ENCODE data around the gene RPL35A. TPM values are rescaled to one million over a fixed set of nuclear protein-coding genes. Genes with fewer than 3 reads are reported as not detected.
A peak's percentile ranks its signal among the peaks of the same experiment; 100 is the strongest.

The RPL35A gene
- total and polyA plus RNA-seq, 2 of the 8 experiments (the other 6 are each of a cell fraction or from before 2014, with no cell fraction given) = 695 to 1,393 TPM

GRCh38 chr3:197936819-197937384 lies 13.1 kb upstream of the RPL35A start:
- no peaks in the 10 kb centered on the region for H3K79me2 ChIP-seq (ENCODE audit: control insufficient read depth in 1 of 2, insufficient read depth in 2 of 2, low read length in 2 of 2)
- H3K23ac ChIP-seq (ENCODE audit: insufficient read length) = no peak overlapping the region
- H3K79me1 ChIP-seq (ENCODE audit: low read depth, low read length) = no peaks in the 10 kb centered on the region
- H3K4me1 ChIP-seq (replicated peaks in 1 of 4; ENCODE audit: control insufficient read depth in 3 of 4, insufficient read depth in 4 of 4, low read length in 3 of 4) = peaks cover 0 to 4% (median 0%) of the 10 kb centered on the region in 4 experiments; a peak in 1 of 7 replicates
- H2BK12ac ChIP-seq (ENCODE audit: low read depth, low read length) = no peak overlapping the region
- no peak for TF ChIP-seq CBX8 (IDR thresholded peaks at IDR 0.05; ENCODE audit: borderline replicate concordance, low read depth, low read length)
- TF ChIP-seq NRF1 (IDR thresholded peaks at IDR 0.05; ENCODE audit: low read depth, low read length) = no peak
- TF ChIP-seq FOSL1 (IDR thresholded peaks at IDR 0.05; ENCODE audit: insufficient read depth, low read depth, low read length) = no peak
- TF ChIP-seq EP300 (IDR thresholded peaks at IDR 0.05; ENCODE audit: borderline replicate concordance in 1 of 2, low read depth in 2 of 2, low read length in 2 of 2) = no peak
- TF ChIP-seq CEBPB (IDR thresholded peaks at IDR 0.05; ENCODE audit: low read depth, low read length) = no peak
- H2BK20ac ChIP-seq (ENCODE audit: low read length) = no peak overlapping the region
- no peak overlapping the region for H4K5ac ChIP-seq (ENCODE audit: insufficient read length, low read depth, low read length)
- no peaks in the 10 kb centered on the region for H3K27me3 ChIP-seq (replicated peaks in 1 of 4; ENCODE audit: control insufficient read depth in 3 of 4, extremely low read depth in 1 of 4, insufficient read depth in 3 of 4, low read length in 3 of 4)
- H3K56ac ChIP-seq (replicated peaks; ENCODE audit: insufficient read length, low read depth, low read length) = no peak overlapping the region
- no peaks in the 10 kb centered on the region for H4K20me1 ChIP-seq (replicated peaks in 1 of 2; ENCODE audit: control insufficient read depth in 1 of 2, insufficient read depth in 2 of 2, low read length in 2 of 2)
- H4K91ac ChIP-seq (replicated peaks; ENCODE audit: insufficient read length, low read length) = no peak overlapping the region
- no peak overlapping the region for H2AFZ ChIP-seq (ENCODE audit: low read length)
- 0 out of 2 replicates have a peak overlapping the region, but pooled peaks have one; percentile 3 for H3K27ac ChIP-seq (ENCODE audit: low read depth, low read length)
- no peak overlapping the region for H3K18ac ChIP-seq (ENCODE audit: extremely low read depth, low read length)
- FAIRE-seq (no peak), DNase-seq (ENCODE audit: low read depth in 1 of 2, low spot score in 2 of 2) (no peak)
- CTCF ChIA-PET (ENCODE audit: partially characterized antibody) = interaction anchor here (0.5 to 2.5 kb wide), 8 partner anchors 10 to 236 kb away, joined by 3 to 20 read pairs (median 3); no protein-coding TSS in a partner anchor
- H2BK5ac ChIP-seq (ENCODE audit: low read depth, low read length) = no peak overlapping the region
- no peak overlapping the region for H2AK5ac ChIP-seq (ENCODE audit: low read depth, low read length)
- H4K8ac ChIP-seq (ENCODE audit: extremely low read depth, insufficient read depth, low read length) = no peak overlapping the region
- POLR2A ChIA-PET (ENCODE audit: partially characterized antibody) = interaction anchor here (0.6 to 2.1 kb wide), 2 partner anchors 13 to 84 kb away, joined by 3 to 8 read pairs; partner anchors contain the start of gene RPL35A
- H2BK120ac ChIP-seq (replicated peaks; ENCODE audit: low read depth, low read length) = no peak overlapping the region
- no peak overlapping the region for H3K14ac ChIP-seq (ENCODE audit: insufficient read length)
- H2BK15ac ChIP-seq (ENCODE audit: low read length) = no peak overlapping the region
- H3K4me3 ChIP-seq (ENCODE audit: extremely low read depth in 1 of 4, insufficient read depth in 2 of 4, low read depth in 3 of 4, low read length in 4 of 4) = no peak overlapping the region; a peak in 1 of 8 replicates
- WGBS, 2 experiments (ENCODE audit: extremely low coverage in 1 of 2, insufficient coverage in 1 of 2, insufficient read length in 1 of 2, insufficient replicate concordance in 2 of 2, low coverage in 1 of 2, low lambda C conversion rate in 2 of 2, missing lambda C conversion rate in 1 of 2) = 89% methylated on average over 15 of the region's 15 CpGs; no CpG with 5 or more reads in 1 of the 2 experiments
- H3K4me2 ChIP-seq (ENCODE audit: insufficient read depth in 1 of 2, low read depth in 2 of 2, low read length in 2 of 2) = no peak overlapping the region; a peak in 2 of 4 replicates
- no peak overlapping the region for H3K9ac ChIP-seq (replicated peaks in 1 of 4; ENCODE audit: extremely low read depth in 1 of 4, low read depth in 3 of 4, low read length in 3 of 4)
- H3K36me3 ChIP-seq (ENCODE audit: control insufficient read depth in 2 of 4, insufficient read depth in 4 of 4, low read length in 3 of 4) = no peaks in the 10 kb centered on the region
- H3K9me3 ChIP-seq (ENCODE audit: insufficient read depth in 2 of 2, low read depth in 1 of 2, low read length in 1 of 2) = no peaks in the 10 kb centered on the region
- no peaks in the 10 kb centered on the region for H3K23me2 ChIP-seq (ENCODE audit: low read depth, low read length)
- no peak overlapping the region for H3K4ac ChIP-seq (replicated peaks; ENCODE audit: insufficient read length, low read depth, low read length)
